COR-L47 (cell line): ENCODE measurements around the gene CUX1.
A peak's percentile ranks its signal among the peaks of the same experiment; 100 is the strongest.

Experiments
- DNase-seq: peaks from one replicate; lab custom pipeline; 2025; lab: John Stamatoyannopoulos, UW

The CUX1 gene

GRCh38 chr7:102248456-102249395 lies 431.3 kb downstream of the CUX1 start:
- no peak for DNase-seq

GRCh38 chr7:102251531-102252365 lies 434.3 kb downstream of the CUX1 start:
- no peak for DNase-seq

DNA sequence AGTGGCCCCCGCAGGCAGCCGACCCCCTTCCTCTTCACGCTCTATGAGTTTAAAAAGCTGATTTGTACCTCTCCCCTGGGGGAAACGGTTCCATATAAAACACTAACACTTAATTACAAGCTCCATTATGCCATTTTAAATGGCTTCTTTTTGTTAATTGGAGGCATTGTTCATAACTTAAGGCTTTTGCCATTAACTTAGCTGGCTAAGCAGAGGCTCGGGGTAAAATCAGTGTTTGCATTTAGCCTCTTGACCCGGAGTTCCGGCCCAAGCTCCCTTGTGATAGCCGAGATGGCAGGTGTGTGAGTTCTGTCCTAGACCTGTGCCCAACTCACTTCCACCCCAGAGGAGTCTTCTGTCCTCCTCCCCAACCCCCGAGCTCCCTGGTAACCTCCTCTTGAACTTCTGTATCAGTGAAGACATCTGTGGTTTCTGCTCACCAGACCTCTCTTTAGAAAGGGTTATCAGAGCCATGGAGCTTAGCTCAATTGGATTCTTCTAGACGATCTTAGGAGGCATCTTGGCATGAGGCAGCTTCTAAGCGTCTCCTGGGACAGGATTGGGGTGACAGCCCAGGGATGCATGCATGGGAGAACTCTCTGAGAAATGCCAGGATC lies 435.0 kb downstream of the CUX1 start:
- DNase-seq, result no peak

DNA sequence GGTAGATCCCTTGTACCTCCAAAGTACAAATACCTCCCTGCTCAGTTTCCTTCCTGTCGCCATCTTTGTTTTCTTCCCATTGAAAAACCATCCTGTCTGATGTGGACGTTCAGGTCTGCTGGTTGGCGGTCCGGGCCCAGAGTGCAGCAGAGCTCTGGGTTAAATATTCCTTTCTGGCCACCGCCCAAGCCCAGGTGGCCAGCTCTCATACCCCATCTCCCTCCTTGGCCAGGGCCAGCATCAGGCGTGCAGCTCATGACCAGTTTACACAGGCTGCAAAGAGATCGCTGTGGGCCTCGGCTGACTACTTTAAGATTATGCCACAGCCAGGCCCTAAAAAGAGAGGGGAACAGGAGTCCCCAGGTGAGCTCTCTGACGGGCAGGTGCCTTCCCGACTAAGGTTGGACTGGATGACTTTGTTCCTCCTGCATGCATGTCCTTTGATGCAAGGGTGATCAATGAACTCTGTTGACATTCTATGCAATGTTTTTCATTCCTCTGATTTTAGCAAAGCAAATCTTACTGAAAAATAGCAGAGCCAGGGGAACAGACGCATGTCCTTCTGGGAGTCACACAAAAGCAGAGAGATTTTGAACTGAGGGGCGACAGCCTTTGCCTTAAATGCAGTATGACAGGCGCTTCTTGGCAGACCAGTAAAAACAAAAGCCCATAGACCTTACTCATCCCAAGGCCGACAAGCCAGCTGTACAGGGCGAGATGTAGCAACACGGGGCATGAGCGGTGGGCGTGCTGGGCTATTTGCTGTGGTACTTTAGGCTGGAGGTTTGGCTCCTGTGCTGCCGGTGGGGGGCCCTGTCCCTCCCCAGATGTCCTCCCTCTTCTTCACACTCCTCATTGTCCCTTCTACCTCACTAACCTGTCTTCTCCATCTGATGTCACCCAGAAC lies 435.9 kb downstream of the CUX1 start:
- DNase-seq, result no peak

DNA sequence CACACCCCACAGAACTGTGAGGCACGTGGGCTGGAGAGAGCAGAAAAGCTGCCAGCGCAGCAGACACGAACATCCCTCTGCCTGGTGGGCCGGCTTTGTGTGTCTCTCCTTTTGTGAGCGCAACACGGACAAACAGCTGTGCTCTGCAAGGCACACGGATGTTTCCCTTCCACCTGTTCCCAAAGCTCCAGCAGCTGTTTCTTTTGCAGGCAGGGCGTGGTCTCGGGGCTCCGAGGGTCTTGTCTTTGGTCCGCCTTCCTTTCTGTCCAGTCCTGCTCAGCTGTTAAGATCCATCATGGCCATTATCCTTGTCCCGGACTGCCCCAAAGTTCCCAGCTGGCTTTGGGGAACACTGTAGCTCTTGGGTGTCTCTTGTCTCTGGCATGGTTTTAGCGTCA lies 436.5 kb downstream of the CUX1 start:
- no peak for DNase-seq

- no peak for DNase-seq
These were observed 437.1 kb downstream of the CUX1 start for GRCh38 chr7:102254521-102254920.

GRCh38 chr7:102255501-102255900 lies 438.1 kb downstream of the CUX1 start:
- DNase-seq, result no peak

- no peak for DNase-seq
These were observed 438.5 kb downstream of the CUX1 start for GRCh38 chr7:102255916-102256315.

DNA sequence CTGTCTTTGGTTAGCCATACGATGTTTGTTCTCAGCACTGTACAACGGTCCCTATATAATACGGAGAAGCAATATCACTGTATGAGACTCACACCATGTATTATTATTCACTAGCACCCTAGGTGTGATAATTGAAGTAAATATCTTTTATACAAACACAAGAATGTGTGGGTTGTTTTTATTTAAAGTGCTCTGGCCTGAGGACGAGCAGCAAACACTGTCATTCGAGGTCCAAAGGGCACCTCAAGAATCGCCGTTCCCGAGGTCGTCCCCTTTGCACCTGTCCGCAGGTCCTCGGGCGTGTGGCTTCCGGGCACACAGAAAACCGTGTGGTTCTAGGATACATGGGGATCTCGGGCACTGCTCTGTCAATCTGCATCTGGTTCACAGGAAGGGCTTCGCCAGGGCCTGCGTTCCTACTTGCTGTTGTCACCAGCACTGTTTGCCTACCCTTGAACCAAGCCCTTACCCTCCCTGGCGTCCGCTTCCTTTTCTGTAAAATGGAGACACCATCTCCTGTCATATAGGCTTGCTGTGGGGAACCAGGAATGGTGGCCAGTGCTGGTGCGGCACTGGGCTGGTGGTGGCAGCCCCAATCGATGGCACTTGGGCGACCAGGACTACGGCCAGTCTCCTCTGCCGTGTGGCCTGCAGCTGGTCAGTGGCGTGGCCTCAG lies 440.8 kb downstream of the CUX1 start:
- DNase-seq, result no peak

- DNase-seq, result no peak
These were observed 441.3 kb downstream of the CUX1 start for GRCh38 chr7:102258749-102259107.

DNA sequence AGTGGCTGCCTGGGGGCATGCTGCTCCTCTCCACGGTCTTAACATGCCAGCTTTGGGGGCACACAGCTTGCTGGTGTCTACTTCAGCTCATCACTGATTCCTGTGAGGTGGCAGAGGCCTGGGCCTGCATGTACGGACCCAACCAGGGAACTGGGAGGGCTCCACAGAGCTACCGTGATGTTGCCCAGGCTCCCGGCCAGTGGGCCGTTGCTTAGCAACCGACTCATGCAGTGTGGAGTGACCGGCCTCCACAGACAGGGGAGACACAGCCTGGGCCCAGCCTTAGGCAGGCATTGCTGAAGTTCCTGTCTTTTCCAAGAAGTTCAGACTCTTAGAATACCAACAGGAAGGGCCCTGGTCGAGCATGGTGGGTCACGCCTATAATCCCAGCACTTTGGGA lies 443.4 kb downstream of the CUX1 start:
- no peak for DNase-seq

- no peak for DNase-seq
These were observed 444.0 kb downstream of the CUX1 start for GRCh38 chr7:102261451-102261850.

DNA sequence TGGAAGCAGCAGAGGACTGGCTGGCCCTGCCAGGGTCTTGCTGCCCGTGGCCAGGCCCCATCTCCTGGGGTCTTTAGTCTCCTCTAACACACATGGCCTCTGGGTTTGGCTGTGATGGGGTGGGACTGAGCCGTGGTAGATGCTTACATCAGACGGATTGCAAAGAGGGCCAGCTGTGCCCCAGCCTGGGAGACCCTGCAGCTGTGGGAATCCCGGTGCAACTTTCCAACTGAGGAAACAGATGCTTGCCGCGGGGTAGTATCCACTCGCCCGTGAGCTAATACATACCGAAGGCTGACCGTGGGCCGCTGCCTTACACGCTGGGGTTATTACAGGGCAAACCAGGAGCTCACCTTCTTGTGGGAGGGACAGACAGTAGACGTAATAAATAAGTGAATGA lies 445.1 kb downstream of the CUX1 start:
- DNase-seq, result no peak

DNA sequence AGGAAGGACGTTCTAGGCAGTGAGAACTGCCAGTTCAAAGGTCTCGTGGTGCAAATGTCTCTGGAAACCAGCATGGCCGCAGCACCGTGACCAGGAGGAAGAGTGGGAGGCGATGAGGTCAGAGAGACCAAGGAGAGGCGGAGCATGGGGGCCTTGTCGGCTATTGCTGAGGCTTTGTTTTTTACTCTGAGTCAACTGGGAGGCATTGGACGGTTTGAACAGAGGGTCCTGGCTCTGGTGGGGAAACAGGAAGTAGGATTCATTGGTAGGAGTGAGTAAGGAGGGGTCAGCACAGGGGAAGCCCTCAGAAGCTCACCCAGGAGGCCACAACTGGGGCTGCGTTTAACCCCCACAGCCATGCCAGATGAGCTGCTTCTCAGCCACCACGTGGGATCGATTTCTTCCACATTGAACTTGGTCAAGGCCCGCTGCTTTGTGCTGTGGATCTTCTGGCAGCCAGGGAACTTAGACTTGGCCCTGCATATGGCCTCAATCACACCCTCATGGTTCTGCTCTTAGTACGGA lies 447.0 kb downstream of the CUX1 start:
- no peak for DNase-seq

DNA sequence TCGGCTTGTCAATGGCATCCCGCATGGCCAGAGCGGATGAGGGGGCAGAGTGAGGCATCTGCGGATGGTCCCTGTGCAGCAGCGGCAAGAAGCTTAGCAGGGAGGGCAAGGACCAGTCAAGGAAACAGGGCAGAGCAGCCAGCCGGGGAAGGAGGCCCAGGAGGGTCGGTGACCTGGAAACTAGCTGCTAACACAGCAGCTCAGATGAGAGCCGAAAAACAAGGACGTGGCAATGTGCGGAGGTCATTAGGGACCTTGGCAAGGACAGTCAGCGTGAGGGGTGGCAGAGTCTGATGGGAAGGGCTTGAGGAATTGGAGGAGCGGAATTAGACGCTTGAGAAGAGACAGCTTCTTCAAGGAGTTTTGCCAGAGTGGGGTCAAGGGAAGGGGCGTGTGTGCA lies 449.1 kb downstream of the CUX1 start:
- DNase-seq, result no peak

DNA sequence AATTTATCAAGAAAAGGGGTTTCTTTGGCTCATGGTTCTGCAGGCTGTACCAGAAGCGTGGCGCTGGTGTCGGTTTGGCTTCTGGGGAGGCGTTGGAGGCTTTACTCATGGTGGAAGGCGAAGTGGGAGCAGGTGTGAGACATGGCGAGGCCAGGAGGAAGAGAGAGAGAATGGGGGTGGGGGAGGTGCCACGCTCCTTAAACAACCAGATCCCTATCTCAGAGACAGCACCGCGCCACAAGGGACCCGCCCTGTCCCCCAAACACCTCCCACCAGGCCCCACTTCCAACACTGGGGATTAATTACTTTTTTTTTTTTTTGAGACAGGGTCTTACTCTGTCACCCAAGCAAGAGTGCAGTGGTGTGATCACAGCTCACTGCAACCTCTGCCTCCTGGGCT lies 451.2 kb downstream of the CUX1 start:
- DNase-seq, result no peak

GRCh38 chr7:102270178-102270887 lies 452.9 kb downstream of the CUX1 start:
- DNase-seq, result no peak

DNA sequence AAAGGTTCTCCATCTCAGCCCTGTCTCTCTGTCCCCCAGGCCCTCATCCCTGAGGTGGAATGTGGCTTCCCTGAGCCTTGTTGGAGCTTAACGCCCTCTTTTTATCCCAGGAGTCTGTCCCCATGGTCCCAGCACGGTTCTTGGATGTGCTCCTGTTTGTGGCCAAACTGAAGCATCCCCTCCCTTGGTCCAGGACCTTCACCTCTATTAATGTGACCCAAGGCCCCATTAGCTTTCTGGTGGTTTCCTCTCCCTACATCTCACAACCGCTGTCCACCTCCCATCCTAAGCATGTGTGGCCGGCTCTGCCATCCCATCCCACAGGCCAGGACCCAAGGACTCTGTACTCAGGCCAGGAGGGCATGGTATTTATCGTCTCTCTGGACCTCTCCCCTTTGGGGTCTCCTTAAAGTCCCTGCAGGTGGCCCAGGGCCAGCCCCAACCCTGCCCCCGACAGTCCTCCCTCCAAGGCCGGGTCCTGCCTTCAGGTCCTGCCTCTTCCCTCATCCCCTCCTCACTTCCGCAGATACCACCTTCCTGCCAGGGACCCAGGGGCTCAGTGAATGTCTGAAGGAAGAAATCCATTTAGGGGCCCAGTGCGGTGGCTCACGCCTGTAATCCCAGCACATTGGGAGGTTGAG lies 453.9 kb downstream of the CUX1 start:
- DNase-seq, result no peak

DNA sequence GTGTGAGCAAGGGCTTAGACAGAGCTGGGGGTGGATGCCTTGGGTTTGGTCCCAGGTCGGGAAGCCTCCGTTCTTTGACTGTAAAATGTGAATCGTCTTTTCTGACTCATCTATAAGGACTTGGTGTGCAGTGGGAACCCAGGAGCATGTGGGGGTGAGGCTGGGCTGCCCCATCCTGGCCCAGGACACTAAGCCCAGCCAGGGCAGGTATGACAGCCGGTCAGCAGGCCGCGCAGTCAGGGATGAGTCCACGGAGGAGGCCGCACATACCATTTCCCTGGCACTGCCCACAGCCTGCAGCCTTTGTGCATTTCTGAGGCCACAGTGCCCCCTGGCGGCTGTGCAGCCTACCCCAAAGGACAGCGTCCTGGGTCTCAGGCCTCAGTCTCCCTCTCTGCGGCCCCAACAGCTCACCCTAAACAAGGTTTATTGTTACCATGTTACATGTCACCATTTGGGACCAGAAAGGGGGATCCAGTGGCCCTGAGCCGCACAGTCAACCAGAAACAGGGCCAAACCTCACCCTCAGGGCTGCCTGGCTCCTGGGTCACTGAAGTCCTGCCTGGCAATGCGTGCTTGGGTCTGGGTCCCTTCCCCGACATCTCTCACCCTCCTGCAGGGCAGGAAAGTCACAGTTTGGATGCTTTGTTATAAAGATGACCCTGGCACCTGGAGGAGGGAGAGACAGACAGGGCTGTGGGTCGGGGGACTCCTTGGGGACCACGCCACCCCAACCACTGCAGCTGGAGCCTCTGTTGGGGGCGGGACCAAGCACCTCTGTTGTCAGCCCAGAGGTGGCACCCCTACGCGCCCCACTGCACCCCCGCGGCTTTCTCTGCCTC lies 454.9 kb downstream of the CUX1 start:
- DNase-seq, result peak; percentile 71
